Limb (tissue), 2 donors: Measurements from ENCODE around the gene OR51B4.
"Not testable (repeated sequence)": the region's sequence is repeated elsewhere in the genome, so short reads cannot be mapped to it uniquely, and the experiment has no call there.

Source experiments
- DNase-seq, 2 donors: peaks; one replicate each; pipeline ENCODE4 v3.0.0-alpha.2; 2016; ENCODE audit errors: extremely low spot score in 2 of 2

Gene OR51B4, protein sequence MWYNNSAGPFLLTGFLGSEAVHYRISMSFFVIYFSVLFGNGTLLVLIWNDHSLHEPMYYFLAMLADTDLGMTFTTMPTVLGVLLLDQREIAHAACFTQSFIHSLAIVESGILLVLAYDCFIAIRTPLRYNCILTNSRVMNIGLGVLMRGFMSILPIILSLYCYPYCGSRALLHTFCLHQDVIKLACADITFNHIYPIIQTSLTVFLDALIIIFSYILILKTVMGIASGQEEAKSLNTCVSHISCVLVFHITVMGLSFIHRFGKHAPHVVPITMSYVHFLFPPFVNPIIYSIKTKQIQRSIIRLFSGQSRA

GRCh38 chr11:5301846-5302245 lies at the start of gene OR51B4:
OR51B4 (minus strand) TSS chr11:5301946; CDS start chr11:5301946, 0 bp downstream.
- DNase-seq = no peak

DNA sequence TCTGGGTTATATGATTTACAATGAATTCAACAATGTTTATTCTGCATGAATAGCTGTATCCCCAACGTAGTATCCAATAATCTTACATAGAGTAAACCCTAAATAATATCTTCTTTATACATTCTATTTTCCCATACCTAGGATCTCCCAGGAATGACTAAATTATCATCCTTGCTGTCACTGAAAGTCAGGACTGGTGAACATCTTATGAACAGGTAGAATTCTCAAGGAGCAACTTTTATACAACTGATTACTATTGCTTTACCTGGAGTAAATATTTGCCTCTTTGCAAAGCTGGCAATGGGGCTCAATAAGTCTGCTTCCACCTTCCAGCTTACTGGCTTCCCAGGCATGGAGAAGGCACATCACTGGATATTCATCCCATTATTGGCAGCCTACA lies 49.5 kb upstream of the OR51B4 start, which contains the start of gene OR51B6:
TSS of gene OR51B6 (plus strand) at position 301 of the 400 bp plus-strand sequence. CDS start at position 301, 0 bp downstream.
- DNase-seq = no peak

GRCh38 chr11:5349550-5349949 lies 47.8 kb upstream of the OR51B4 start:
- no peak for DNase-seq

DNA sequence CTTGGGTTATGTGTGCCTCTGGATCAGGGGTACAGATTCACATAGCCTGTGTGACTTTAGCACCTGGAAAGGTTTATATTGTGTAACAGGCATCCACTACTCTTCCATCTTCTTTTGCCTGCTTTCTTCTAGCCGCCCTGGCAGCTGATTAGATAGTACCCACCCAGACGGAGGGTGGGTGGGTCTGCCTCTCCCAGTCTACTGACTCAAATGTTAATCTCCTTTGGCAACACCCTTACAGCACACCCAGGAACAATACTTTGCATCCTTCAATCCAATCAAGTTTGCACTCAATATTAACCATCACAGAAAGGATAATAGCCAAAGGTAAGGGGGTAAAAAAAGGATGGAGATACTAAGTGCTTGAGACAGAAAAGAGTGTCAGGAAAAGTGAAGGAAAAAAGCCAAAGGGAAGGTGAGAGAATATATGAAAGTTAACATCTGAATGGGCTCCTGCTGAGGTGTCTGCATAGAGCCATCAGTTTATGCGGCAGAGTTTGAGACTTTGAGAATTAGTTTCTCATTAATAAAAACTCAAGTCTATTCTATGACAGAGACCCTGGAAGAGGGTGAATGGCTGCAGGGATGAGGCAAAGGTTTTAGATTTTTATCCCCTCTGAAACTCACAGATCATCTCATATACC lies 46.9 kb upstream of the OR51B4 start:
- DNase-seq = no peak

- no peak for DNase-seq
These were observed 44.1 kb upstream of the OR51B4 start for GRCh38 chr11:5345831-5346230.

DNA sequence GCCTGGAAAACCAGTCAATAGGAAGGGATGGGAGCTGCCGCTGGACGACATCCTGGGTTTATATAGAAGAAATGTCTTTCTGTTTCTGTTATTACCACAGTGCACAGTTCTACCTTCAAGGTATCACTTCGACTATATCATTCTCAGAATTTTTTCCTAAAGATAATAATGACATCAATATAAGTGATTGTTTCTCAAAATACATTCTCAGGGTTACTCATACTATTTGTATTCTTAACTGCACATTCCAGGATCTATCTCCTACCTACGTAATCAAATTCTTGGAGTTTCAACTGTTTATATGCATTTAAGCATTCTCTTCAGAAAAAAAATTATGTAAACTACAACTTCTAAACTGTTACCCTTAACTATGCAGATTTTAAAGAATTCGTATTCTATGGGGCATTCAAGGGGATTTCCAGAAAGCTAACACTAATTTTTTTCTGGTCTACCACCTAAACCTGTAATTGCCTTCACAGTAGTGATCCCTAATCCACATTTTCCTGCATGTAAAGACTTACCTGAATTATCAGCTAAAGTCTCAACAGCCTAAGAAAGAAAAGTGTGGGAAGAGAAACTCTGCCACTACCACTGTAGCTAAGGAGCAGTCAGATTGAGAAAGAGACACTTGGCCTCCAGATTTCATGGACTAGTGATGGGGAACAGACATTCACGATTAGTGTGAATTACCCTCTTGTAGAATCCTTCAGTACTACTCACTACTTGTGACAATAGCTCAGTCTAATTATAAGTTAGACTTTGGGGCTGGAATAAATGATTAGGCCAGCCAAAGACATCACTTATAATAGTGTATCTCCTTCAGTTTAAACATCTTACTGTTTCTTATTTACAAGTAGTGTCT lies 42.0 kb upstream of the OR51B4 start, which contains the start of gene OR51B5:
TSS of gene OR51B5 (minus strand) at position 51 of the 862 bp plus-strand sequence. CDS start at position 51, 0 bp downstream.
- DNase-seq = no peak

DNA sequence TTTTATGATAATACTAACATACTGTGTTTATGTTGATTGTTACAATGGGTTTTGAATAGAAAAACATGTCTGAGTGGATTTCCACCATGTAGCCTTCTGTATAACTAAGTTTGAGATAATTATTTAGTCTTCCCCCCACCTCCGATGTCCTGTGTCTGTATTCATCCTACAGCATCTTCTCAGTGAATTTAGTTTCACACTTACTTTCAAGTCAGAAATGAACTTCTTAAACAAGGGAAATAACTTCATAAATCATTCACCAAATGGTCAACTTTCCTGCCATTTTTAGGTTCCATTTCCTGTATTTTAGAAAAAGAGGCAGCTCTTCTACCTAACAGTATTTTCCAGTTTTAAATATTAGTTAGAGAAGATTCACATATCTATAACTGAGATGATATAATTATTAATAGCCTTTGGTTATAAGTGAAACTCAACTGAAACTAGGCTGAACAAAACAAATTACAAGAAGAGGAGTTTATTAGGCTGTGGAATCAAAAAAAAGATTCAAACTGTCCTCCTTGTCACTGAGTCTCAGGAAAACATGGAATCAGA lies 38.1 kb upstream of the OR51B4 start:
- DNase-seq = no peak

GRCh38 chr11:5337253-5337652 lies 35.5 kb upstream of the OR51B4 start:
- DNase-seq = not testable (repeated sequence)

- no peak for DNase-seq
These were observed 34.6 kb upstream of the OR51B4 start for GRCh38 chr11:5336331-5336730.

GRCh38 chr11:5335170-5335569 lies 33.4 kb upstream of the OR51B4 start:
- DNase-seq = no peak

DNA sequence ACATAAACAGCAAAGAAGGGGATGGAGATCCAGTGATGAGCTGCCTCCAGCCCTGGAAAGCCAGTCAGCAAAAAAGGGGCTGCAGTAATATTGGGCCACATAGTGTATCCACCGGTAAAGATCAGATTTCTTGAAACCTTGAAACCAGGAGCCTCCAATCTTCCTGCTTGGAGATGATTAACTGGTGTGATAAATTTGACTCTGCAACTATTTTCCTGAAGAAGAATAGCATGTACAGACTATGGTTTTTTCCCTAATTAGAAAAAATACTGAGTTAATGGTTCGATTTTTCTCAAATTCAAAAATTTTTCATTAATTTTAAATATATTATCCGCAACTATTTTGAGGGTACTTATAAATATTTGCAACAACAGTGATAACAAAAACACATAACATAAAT lies 22.5 kb upstream of the OR51B4 start, which contains the start of gene OR51B2:
TSS of gene OR51B2 (minus strand) at position 101 of the 400 bp plus-strand sequence. CDS start at position 101, 0 bp downstream.
- DNase-seq = no peak

DNA sequence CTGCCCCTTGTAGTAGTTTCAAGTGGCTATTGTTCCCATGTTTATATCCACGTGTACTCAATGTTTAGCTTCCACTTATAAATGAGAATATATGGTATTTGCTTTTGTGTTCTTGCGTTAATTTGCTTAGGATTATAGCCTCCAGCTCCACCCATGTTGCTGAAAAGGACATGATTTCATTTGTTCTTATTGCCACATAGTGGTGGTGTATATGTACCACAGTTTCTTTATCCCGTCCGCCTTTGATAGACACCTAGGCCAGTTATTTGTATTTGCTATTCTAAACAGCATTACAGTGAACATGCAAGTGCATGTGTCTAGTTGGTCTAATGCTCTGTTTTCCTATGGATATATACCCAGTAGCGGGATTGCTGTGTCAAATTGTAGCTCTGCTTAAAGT lies 15.5 kb upstream of the OR51B4 start:
- no peak for DNase-seq

GRCh38 chr11:5313326-5314023 lies 11.7 kb upstream of the OR51B4 start:
- DNase-seq = not testable (repeated sequence)

DNA sequence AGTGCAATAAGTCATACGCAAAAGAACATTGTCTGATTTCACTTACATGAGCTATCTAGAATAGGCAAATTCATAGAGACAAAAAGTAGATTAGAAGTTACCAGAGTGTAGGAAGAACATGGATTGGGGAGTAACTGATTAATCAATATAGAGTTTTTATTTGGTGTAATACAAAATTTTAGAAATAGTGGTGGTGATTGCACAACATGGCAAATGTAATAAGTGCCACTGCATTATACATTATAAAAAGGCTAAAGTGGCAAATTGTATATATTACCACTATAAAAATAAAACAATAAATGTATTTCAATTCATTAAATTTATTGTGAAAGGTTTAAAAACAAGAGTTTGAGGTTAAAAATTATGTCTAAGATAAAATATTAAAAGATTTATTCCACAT lies 8.7 kb upstream of the OR51B4 start:
- no peak for DNase-seq

DNA sequence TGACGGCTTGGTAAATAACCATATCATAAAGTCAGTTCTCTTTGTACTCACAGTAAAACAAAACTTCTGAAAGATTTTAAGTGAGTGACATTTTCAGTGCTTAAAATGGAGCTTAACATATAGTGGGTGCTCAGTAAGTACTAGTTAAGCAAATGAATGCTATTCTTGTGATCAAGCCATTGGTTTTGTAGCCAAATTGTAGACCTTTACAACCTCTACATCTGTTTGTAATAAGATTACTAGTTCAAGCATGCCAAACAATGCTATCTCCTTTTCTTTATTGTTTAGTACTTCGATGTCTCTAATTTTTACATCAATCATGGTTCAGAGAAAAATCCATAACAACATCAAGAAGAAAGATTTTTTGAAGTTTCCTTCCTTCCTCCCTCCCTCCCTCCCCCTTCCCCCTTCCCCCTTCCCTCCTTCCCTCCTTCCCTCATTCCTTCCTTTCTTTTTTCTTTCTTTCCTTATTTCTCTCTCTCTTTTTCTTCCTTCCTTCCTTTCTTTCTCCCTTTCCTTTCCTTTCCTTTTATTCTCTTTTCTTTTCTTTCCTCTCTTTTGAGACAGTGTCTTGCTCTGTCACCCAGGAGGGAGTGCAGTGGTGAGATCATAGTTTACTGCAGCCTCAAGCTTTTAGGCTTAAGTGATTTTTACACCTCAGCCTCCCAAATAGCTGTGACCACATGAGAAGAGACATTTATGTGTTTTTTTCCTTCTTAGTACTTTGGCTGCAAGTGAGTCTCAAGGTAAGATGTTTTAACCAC lies 5.7 kb upstream of the OR51B4 start:
- DNase-seq = no peak

DNA sequence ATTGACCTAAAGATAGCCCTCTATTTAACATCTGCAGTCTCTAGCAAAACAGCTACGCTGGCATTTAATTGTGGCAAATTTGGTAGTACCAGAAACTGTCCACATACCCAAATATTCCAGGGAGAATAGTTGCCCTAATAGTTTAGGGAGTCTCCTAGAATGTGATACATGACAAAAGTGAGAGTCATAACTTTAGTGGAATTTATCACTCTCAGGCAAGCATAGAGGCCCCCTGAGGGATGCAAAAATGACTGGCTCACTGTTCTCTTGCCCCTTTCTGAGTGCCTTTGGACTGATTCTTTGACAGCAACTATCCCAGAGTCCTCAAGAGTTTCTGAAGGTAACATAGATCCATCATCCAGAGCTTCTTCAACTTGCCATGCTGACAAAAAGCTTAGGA lies 2.3 kb upstream of the OR51B4 start:
- no peak for DNase-seq

- DNase-seq = no peak
These were observed 1.9 kb upstream of the OR51B4 start for GRCh38 chr11:5303626-5304025.

DNA sequence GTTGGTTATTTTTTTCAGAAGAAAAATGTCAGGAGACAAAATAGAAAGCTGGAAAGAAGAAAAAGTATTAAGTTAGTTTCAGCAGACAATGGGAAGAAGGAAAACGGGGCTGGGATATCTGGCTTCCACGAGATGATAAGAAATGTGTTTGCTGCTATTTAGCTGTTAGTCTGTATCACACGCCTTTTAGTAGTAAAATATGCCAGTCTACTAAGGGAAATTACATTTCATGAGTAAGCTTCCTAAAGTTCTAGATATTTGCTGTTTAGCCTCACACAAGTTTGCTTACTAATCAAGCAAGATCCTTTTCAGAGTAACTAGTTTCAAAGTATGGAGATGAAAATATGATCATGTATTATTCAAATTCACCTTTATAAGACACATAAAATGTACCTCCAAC lies 1.5 kb downstream of the OR51B4 start:
- no peak for DNase-seq

GRCh38 chr11:5298451-5298850 lies 3.3 kb downstream of the OR51B4 start:
- no peak for DNase-seq

DNA sequence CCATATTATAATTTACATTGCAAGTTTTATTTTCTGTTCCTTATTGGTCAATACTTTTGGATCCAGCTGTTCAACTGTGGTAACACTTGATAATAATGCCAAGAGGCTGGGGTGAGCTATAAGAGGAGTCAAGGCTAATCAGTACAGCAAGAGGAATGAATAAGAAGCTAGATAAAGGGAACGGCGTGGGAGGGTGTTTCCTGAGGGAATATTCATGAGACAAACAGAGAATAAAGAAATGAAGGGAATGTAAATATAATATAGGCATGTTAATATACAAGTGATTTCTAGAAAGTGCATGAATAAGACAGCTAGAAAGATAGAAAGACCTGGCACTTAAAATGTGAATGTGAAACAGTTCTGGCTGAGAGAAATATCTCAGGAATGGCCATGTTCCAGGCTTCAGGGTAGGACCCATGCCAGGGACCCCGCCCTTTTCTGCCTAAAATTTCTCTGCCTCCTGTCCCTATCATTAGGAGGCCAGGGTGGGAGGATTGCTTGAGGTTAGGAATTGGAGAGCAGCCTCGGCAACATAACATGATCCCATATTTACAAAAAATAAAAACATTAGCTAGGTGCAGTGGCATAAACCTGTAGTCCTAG lies 3.9 kb downstream of the OR51B4 start:
- DNase-seq = no peak
